WI38 (cell line): ENCODE results near the gene LRRC42.
A peak's percentile ranks its signal among the peaks of the same experiment; 100 is the strongest.
"Not testable (repeated sequence)": the region's sequence is repeated elsewhere in the genome, so short reads cannot be mapped to it uniquely, and the experiment has no call there.

Experiments
- H3K4me3 ChIP-seq: 2 replicates; pipeline ENCODE4 v1.5.1; 2011; ENCODE audit warnings: low read depth, mild to moderate bottlenecking, control low read depth, low read length
- TF ChIP-seq, protein P1 (sequence below): IDR thresholded peaks from 2 replicates; pipeline ENCODE4 v1.5.1; 2012; ENCODE audit warnings: low read depth, mild to moderate bottlenecking, control low read depth, low read length

Gene LRRC42

GRCh38 chr1:53982763-53983104 lies 36.6 kb downstream of the LRRC42 start:
- TF ChIP-seq, protein P1, sequence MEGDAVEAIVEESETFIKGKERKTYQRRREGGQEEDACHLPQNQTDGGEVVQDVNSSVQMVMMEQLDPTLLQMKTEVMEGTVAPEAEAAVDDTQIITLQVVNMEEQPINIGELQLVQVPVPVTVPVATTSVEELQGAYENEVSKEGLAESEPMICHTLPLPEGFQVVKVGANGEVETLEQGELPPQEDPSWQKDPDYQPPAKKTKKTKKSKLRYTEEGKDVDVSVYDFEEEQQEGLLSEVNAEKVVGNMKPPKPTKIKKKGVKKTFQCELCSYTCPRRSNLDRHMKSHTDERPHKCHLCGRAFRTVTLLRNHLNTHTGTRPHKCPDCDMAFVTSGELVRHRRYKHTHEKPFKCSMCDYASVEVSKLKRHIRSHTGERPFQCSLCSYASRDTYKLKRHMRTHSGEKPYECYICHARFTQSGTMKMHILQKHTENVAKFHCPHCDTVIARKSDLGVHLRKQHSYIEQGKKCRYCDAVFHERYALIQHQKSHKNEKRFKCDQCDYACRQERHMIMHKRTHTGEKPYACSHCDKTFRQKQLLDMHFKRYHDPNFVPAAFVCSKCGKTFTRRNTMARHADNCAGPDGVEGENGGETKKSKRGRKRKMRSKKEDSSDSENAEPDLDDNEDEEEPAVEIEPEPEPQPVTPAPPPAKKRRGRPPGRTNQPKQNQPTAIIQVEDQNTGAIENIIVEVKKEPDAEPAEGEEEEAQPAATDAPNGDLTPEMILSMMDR, result no peak
- peak overlapping the region; percentile 39 for H3K4me3 ChIP-seq

DNA sequence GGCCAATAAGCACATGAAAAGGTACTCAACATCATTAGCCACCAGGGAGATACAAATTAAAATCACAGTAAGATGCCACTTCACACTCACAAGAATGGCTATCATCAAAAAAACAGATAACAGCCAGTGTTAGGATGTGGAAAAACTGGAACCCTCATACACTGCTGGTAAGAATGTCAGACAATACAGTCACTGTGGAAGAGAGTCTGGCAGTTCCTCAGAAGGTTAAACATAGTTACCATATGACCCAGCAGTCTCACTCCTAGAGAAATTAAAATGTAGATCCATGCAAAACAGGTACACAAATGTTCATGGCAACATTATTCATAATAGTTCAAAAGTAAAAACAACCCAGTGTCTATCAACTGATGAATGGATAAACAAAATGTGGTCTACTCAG lies 38.6 kb downstream of the LRRC42 start:
- no peak overlapping the region for H3K4me3 ChIP-seq
- TF ChIP-seq, protein P1, result no peak

DNA sequence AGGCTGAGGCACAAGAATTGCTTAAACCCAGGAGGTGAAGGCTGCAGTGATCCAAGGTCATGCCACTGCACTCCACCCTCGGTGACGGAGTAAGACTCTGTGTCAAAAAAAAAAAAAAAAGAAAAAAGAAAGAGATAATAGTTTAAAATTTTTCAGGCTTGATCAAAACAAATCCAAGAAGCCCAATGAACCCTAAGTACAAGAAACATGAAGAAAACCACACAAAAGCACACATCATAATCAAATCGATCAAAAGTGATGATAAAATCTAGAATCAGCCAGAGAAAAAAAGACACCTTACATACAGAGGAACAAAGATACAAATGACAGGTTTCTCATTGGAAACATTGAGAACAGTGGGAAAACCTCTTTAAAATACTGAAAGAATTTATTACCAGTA lies 40.3 kb downstream of the LRRC42 start:
- H3K4me3 ChIP-seq, result no peak overlapping the region
- TF ChIP-seq, protein P1, result no peak

GRCh38 chr1:53987880-53988279 lies 41.7 kb downstream of the LRRC42 start:
- no peak overlapping the region for H3K4me3 ChIP-seq
- TF ChIP-seq, protein P1, result no peak

- no peak overlapping the region for H3K4me3 ChIP-seq
- TF ChIP-seq, protein P1, result no peak
These were observed 46.1 kb downstream of the LRRC42 start for GRCh38 chr1:53992085-53992874.

- H3K4me3 ChIP-seq, result not testable (repeated sequence)
These were observed 48.4 kb downstream of the LRRC42 start for GRCh38 chr1:53994516-53994915.

- TF ChIP-seq, protein P1, result no peak
- no peak overlapping the region for H3K4me3 ChIP-seq
These were observed 49.5 kb downstream of the LRRC42 start for GRCh38 chr1:53995683-53996082.

DNA sequence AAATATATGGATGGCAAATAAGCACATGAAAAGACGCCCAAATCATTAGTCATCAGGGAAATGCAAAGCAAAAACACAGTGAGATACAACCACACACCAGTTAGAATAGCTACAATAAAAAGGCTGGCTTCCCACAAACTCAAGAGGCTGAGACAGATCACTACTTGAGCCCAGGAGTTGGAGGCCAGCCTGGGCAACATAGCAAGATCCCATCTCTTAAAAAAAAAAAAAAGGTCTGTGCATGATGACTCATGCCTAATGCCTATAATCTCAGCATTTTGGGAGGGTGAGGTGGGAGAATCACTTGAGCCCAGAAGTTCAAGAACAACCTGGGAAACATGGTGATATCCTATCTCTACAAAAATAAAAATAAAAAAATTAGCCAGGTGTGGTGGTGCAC lies 52.1 kb downstream of the LRRC42 start:
- TF ChIP-seq, protein P1, result no peak
- H3K4me3 ChIP-seq, result no peak overlapping the region
